Neural progenitor cell (in vitro differentiated cells): Measurements from ENCODE around the gene BCAS4. TPM values are rescaled to one million over a fixed set of nuclear protein-coding genes. Genes with fewer than 3 reads are reported as not detected.

Experiments
- DNase-seq: peaks from one replicate; pipeline ENCODE4 v3.0.0-alpha.2; 2016; ENCODE audit warnings: low spot score
- H2AFZ ChIP-seq: fragments of 200-600 bp; sonication (generic); replicated peaks from 2 replicates; pipeline ENCODE4 v1.6.1; 2016; ENCODE audit warnings: antibody characterized with exemption
- H3F3A ChIP-seq: fragments of 200-600 bp; sonication (generic); 2 replicates; pipeline ENCODE4 v1.6.1; 2016; ENCODE audit warnings: antibody characterized with exemption, low read depth
- H3K27ac ChIP-seq: fragments of 200-600 bp; sonication (generic); 2 replicates; pipeline ENCODE4 v1.5.1; 2016; ENCODE audit warnings: mild to moderate bottlenecking
- H3K27me3 ChIP-seq: fragments of 200-600 bp; sonication (generic); 2 replicates; pipeline ENCODE4 v1.6.1; 2016; ENCODE audit warnings: mild to moderate bottlenecking, moderate library complexity
- H3K36me3 ChIP-seq: fragments of 200-600 bp; sonication (generic); 2 replicates; pipeline ENCODE4 v1.5.1; 2016
- H3K4me1 ChIP-seq: fragments of 200-600 bp; sonication (generic); 2 replicates; pipeline ENCODE4 v1.6.1; 2016; ENCODE audit warnings: mixed run types
- H3K4me2 ChIP-seq: fragments of 200-600 bp; sonication (generic); 2 replicates; pipeline ENCODE4 v1.6.1; 2016
- H3K4me3 ChIP-seq: fragments of 200-600 bp; sonication (generic); 2 replicates; pipeline ENCODE4 v1.5.1; 2016
- H3K79me2 ChIP-seq: fragments of 200-600 bp; sonication (generic); 2 replicates; pipeline ENCODE4 v1.6.1; 2016; ENCODE audit warnings: low read depth
- H3K9ac ChIP-seq: fragments of 200-600 bp; sonication (generic); 2 replicates; pipeline ENCODE4 v1.6.1; 2016
- H3K9me3 ChIP-seq: fragments of 200-600 bp; sonication (generic); 2 replicates; pipeline ENCODE4 v1.5.1; 2016; ENCODE audit warnings: low read depth
- H4K20me1 ChIP-seq: fragments of 200-600 bp; sonication (generic); 2 replicates; pipeline ENCODE4 v1.6.1; 2016; ENCODE audit warnings: low read depth
- H3K27ac Mint-ChIP-seq: 3 replicates; pipeline ENCODE4 v1.8.0; 2021; ENCODE audit warnings: mixed read lengths
- H3K27me3 Mint-ChIP-seq: 2 replicates; pipeline ENCODE4 v1.8.0; 2022; ENCODE audit warnings: low read depth, mild to moderate bottlenecking, inconsistent platforms, moderate library complexity, mixed read lengths; ENCODE audit not compliant: insufficient read depth
- H3K36me3 Mint-ChIP-seq: 3 replicates; pipeline ENCODE4 v1.8.0; 2021; ENCODE audit warnings: mixed read lengths
- H3K4me1 Mint-ChIP-seq: 3 replicates; pipeline ENCODE4 v1.8.0; 2021; ENCODE audit warnings: mixed read lengths
- H3K4me3 Mint-ChIP-seq: 3 replicates; pipeline ENCODE4 v1.8.0; 2021; ENCODE audit warnings: mild to moderate bottlenecking, moderate library complexity, mixed read lengths
- H3K9me3 Mint-ChIP-seq: 3 replicates; pipeline ENCODE4 v1.8.0; 2020; ENCODE audit warnings: mixed read lengths
- EZH2 ChIP-seq: fragments of 200-600 bp; sonication (generic); IDR thresholded peaks from 2 replicates; pipeline ENCODE4 v1.6.1; 2017; ENCODE audit warnings: antibody characterized with exemption, mild to moderate bottlenecking, moderate library complexity
- EZH2phosphoT487 ChIP-seq: fragments of 200-600 bp; sonication (generic); IDR thresholded peaks from 2 replicates; pipeline ENCODE4 v1.6.1; 2017; ENCODE audit warnings: antibody characterized with exemption
- total RNA-seq: library from RNA; depleted of rRNA; stranded (reverse); fragments of >200 nt; gene quantifications from 2 replicates; pipeline ENCODE4 v1.2.3, GENCODE V29; 2015; ENCODE audit warnings: low replicate concordance
- TF ChIP-seq, protein P1 (sequence below): fragments of 200-600 bp; sonication (generic); IDR thresholded peaks from 2 replicates; pipeline ENCODE4 v1.5.1; 2017; ENCODE audit warnings: antibody characterized with exemption, mild to moderate bottlenecking

BCAS4 gene
- total RNA-seq, 1 donor from 2014 or later: 15.3 TPM

GRCh38 chr20:50916257-50916656 is 121.4 kb downstream of the BCAS4 start:
- no peak overlapping the region for H3K4me3 Mint-ChIP-seq
- H3K27ac ChIP-seq: no peak overlapping the region

DNA sequence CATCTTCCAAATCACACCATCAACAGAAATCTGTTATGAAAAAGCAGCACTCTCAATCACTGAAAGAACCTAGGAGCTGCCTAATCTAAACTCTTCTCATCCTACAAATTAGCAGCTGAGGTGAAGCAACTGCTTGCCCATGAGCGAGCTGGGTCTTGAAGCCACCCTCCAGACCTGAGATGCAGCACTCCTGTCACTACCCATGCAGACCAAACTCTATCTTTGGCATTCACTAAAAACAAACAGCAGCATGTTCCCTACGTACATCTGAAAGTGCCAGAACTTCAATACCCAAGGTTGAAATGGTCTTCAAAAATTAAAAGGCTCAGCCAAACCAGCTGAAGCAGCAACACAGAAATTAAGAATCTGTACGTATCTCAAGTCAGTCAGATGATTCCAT is 122.1 kb downstream of the BCAS4 start:
- peaks cover 38% of the 10 kb centered on the region for H3K4me1 Mint-ChIP-seq
- H3K9me3 Mint-ChIP-seq: no peaks in the 10 kb centered on the region

More at GRCh38 chr20:50916257-50916656, 121.4 kb downstream of the BCAS4 start:
- no peak overlapping the region for H3K4me3 ChIP-seq
- Mint-ChIP-seq H3K4me1 (peaks cover 41% of the 10 kb centered on the region), H3K9me3 (no peaks in the 10 kb centered on the region), H3K27ac (no peak overlapping the region), H3K36me3 (peaks cover 12% of the 10 kb centered on the region), H3K27me3 (peaks cover 6% of the 10 kb centered on the region)
- TF ChIP-seq EZH2: no peak
- no peak for TF ChIP-seq EZH2phosphoT487
- TF ChIP-seq, protein P1, sequence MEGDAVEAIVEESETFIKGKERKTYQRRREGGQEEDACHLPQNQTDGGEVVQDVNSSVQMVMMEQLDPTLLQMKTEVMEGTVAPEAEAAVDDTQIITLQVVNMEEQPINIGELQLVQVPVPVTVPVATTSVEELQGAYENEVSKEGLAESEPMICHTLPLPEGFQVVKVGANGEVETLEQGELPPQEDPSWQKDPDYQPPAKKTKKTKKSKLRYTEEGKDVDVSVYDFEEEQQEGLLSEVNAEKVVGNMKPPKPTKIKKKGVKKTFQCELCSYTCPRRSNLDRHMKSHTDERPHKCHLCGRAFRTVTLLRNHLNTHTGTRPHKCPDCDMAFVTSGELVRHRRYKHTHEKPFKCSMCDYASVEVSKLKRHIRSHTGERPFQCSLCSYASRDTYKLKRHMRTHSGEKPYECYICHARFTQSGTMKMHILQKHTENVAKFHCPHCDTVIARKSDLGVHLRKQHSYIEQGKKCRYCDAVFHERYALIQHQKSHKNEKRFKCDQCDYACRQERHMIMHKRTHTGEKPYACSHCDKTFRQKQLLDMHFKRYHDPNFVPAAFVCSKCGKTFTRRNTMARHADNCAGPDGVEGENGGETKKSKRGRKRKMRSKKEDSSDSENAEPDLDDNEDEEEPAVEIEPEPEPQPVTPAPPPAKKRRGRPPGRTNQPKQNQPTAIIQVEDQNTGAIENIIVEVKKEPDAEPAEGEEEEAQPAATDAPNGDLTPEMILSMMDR: no peak
- H2AFZ ChIP-seq: no peak overlapping the region
- H4K20me1 ChIP-seq: peaks cover 100% of the 10 kb centered on the region
- peaks cover 15% of the 10 kb centered on the region for H3K36me3 ChIP-seq
- H3K4me2 ChIP-seq: no peak overlapping the region
- no peaks in the 10 kb centered on the region for H3K9me3 ChIP-seq
- no peak for DNase-seq
- no peaks in the 10 kb centered on the region for H3K27me3 ChIP-seq
- peaks cover 42% of the 10 kb centered on the region for H3F3A ChIP-seq
- no peak overlapping the region for H3K9ac ChIP-seq
- peaks cover 100% of the 10 kb centered on the region for H3K79me2 ChIP-seq
- peaks cover 35% of the 10 kb centered on the region for H3K4me1 ChIP-seq

DNA sequence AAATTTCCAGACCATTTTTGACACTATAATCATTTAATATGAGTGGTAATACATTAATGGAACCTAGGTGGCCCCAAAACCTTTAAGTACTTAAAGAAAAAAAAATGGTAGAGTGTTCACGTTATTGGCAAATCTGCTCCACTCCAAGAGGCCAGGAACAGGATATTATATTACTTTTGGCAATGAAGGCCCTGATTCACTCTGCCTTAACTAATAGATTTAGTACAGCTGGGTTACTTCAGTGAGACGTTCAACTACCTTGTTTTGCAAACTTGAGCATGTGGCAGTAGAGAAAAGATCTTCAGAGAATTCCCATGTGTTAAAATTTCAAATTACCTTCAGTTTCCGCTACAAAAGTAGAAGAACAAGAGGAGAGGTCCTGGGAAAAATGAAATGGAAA is 123.5 kb downstream of the BCAS4 start:
- Histone ChIP-seq H3K79me2 (peaks cover 100% of the 10 kb centered on the region), H3K27ac (no peak overlapping the region), H3K9me3 (no peaks in the 10 kb centered on the region), H3K27me3 (no peaks in the 10 kb centered on the region), H3K4me1 (peaks cover 35% of the 10 kb centered on the region), H3K4me2 (no peak overlapping the region), H3K36me3 (peaks cover 12% of the 10 kb centered on the region), H3K4me3 (no peak overlapping the region), H2AFZ (no peak overlapping the region), H4K20me1 (peaks cover 100% of the 10 kb centered on the region), H3F3A (peaks cover 40% of the 10 kb centered on the region), H3K9ac (no peak overlapping the region)
- Mint-ChIP-seq H3K4me3 (no peak overlapping the region), H3K36me3 (peaks cover 13% of the 10 kb centered on the region), H3K27me3 (peaks cover 3% of the 10 kb centered on the region), H3K4me1 (peaks cover 44% of the 10 kb centered on the region), H3K9me3 (no peaks in the 10 kb centered on the region), H3K27ac (no peak overlapping the region)
- no peak for DNase-seq
- TF ChIP-seq EZH2phosphoT487 (no peak), EZH2 (no peak)
- TF ChIP-seq, protein P1: no peak

More for the DNA sequence above, 122.1 kb downstream of the BCAS4 start:
- H3K27ac ChIP-seq: peak overlapping the region; percentile 30
- H3K4me1 ChIP-seq: peaks cover 35% of the 10 kb centered on the region
- no peaks in the 10 kb centered on the region for H3K27me3 ChIP-seq
- peaks cover 12% of the 10 kb centered on the region for H3K36me3 ChIP-seq
- peaks cover 8% of the 10 kb centered on the region for H3K36me3 Mint-ChIP-seq
- no peak overlapping the region for H3K9ac ChIP-seq
- H2AFZ ChIP-seq: no peak overlapping the region
- H3K4me3 ChIP-seq: no peak overlapping the region
- no peak for TF ChIP-seq EZH2
- TF ChIP-seq EZH2phosphoT487: no peak
- TF ChIP-seq, protein P1: no peak
- H4K20me1 ChIP-seq: peaks cover 100% of the 10 kb centered on the region
- H3K9me3 ChIP-seq: no peaks in the 10 kb centered on the region
- no peak for DNase-seq
- peaks cover 3% of the 10 kb centered on the region for H3K27me3 Mint-ChIP-seq
- peaks cover 42% of the 10 kb centered on the region for H3F3A ChIP-seq
- H3K4me3 Mint-ChIP-seq: no peak overlapping the region
- no peak overlapping the region for H3K27ac Mint-ChIP-seq
- H3K4me2 ChIP-seq: peak overlapping the region; percentile 17
- peaks cover 100% of the 10 kb centered on the region for H3K79me2 ChIP-seq
